K562 (cell line): ENCODE results near the gene RPH3AL. TPM values are rescaled to one million over a fixed set of nuclear protein-coding genes. Genes with fewer than 3 reads are reported as not detected.
A peak's percentile ranks its signal among the peaks of the same experiment; 100 is the strongest.

Experiments used
- ATAC-seq: fragments of 200-7000 bp; cut with Tn5 transposase; 3 replicates; pipeline ENCODE4 v1.9.1; 2020; ENCODE audit warnings: moderate library complexity
- BruUV-seq: library from RNA; stranded (reverse); fragments of 400-500 nt; replicated peaks from 2 replicates; lab custom pipeline; 2021; lab: Mats Ljungman, UMichigan
- CTCF ChIA-PET: fragments of 300-600 bp; formaldehyde crosslinking; extraction: SDS; loops from one replicate; lab custom pipeline; 2021; ENCODE audit warnings: low intra/inter-chr PET ratio; lab: Yijun Ruan, JAX
- POLR2A ChIA-PET: fragments of 300-600, 350-650 bp; sonication (Branson Sonifier 250); formaldehyde crosslinking; extraction: SDS; loops from one replicate; lab custom pipeline; 2021; ENCODE audit warnings: antibody characterized with exemption, inconsistent platforms; lab: Yijun Ruan, JAX
- DNase-seq, 4 experiments: peaks; one replicate each; pipeline versions ENCODE4 v3.0.0 to v3.0.0-alpha.2; 2011 to 2018; ENCODE audit warnings: low spot score in 3 of 4, mixed read lengths in 3 of 4; ENCODE audit errors: extremely low read depth in 1 of 4
- FAIRE-seq: peaks from 2 replicates; lab custom pipeline; 2011; peaks lifted over from hg19 to GRCh38; lab: Jason Lieb, UNC
- H2AFZ ChIP-seq: 2 replicates; pipeline ENCODE4 v1.6.0; 2011; ENCODE audit warnings: low read depth, low read length, control low read depth, inconsistent platforms
- H3K27ac ChIP-seq: fragments of 200-600 bp; 3 replicates; pipeline ENCODE4 v1.8.0; 2011; ENCODE audit warnings: low read depth, mild to moderate bottlenecking, control low read depth, inconsistent platforms, low read length, moderate library complexity, mixed read lengths; ENCODE audit errors: extremely low read depth
- H3K27me3 ChIP-seq, 2 experiments: fragments of 300-600 bp in 1 of 2; 2 replicates in 1 of 2; 3 replicates in 1 of 2; pipeline versions ENCODE4 v1.6.0 to v1.8.0; 2011; ENCODE audit warnings: inconsistent platforms in 2 of 2, low read length in 2 of 2, mild to moderate bottlenecking in 1 of 2, mixed read lengths in 1 of 2, moderate library complexity in 1 of 2; ENCODE audit not compliant: control insufficient read depth in 2 of 2, insufficient read depth in 2 of 2
- H3K36me3 ChIP-seq: fragments of 300-600 bp; 3 replicates; pipeline ENCODE4 v1.8.0; 2011; ENCODE audit warnings: mild to moderate bottlenecking, low read length, inconsistent platforms; ENCODE audit not compliant: control insufficient read depth, insufficient read depth
- H3K4me1 ChIP-seq, 2 experiments: fragments of 200-600 bp in 1 of 2; replicated peaks in 1 of 2; 2 replicates in 1 of 2; 3 replicates in 1 of 2; pipeline versions ENCODE4 v1.5.1 to v1.8.0; 2011; ENCODE audit warnings: inconsistent platforms in 2 of 2, low read length in 2 of 2, mild to moderate bottlenecking in 1 of 2, mixed read lengths in 1 of 2, moderate library complexity in 1 of 2; ENCODE audit not compliant: control insufficient read depth in 2 of 2, insufficient read depth in 2 of 2
- H3K4me2 ChIP-seq: 2 replicates; pipeline ENCODE4 v1.6.1; 2011; ENCODE audit warnings: low read length, control low read depth, inconsistent platforms, mixed read lengths; ENCODE audit not compliant: insufficient read depth
- H3K4me3 ChIP-seq: fragments of 200-600 bp; sonication (generic), shearing (Covaris generic); 2 replicates; pipeline ENCODE4 v1.5.1; 2016; ENCODE audit warnings: control low read depth, inconsistent platforms
- H3K79me2 ChIP-seq: fragments of 200-600 bp; 3 replicates; pipeline ENCODE4 v1.8.0; 2011; ENCODE audit warnings: low read length, inconsistent platforms; ENCODE audit not compliant: control insufficient read depth, insufficient read depth
- H3K9ac ChIP-seq, 2 experiments: 2 replicates each; pipeline versions ENCODE4 v1.6.0 to v1.6.1; 2011; ENCODE audit warnings: low read depth in 2 of 2, low read length in 2 of 2, control low read depth in 1 of 2, inconsistent platforms in 1 of 2, mild to moderate bottlenecking in 1 of 2, mixed read lengths in 1 of 2; ENCODE audit not compliant: insufficient read depth in 1 of 2
- H3K9me1 ChIP-seq: one replicate; pipeline ENCODE4 v1.6.0; 2011; ENCODE audit warnings: inconsistent platforms, mild to moderate bottlenecking, low read length, moderate library complexity; ENCODE audit not compliant: control insufficient read depth, insufficient read depth
- H3K9me3 ChIP-seq: replicated peaks from 2 replicates; pipeline ENCODE4 v1.5.1; 2011; ENCODE audit warnings: low read depth, low read length, inconsistent platforms; ENCODE audit not compliant: control insufficient read depth, insufficient read depth
- H4K20me1 ChIP-seq: replicated peaks from 2 replicates; pipeline ENCODE4 v1.6.1; 2011; ENCODE audit warnings: low read length, inconsistent platforms, mixed read lengths; ENCODE audit not compliant: control insufficient read depth, insufficient read depth
- BHLHE40 ChIP-seq: IDR thresholded peaks from 2 replicates; pipeline ENCODE4 v1.6.1; 2011; ENCODE audit warnings: low read length, improper control_type of control experiment
- GTF2F1 ChIP-seq: IDR thresholded peaks from 2 replicates; pipeline ENCODE4 v1.6.1; 2011; ENCODE audit warnings: low read depth, low read length, improper control_type of control experiment
- MEIS2 ChIP-seq: fragments of 450-650 bp; IDR thresholded peaks from 2 replicates; pipeline ENCODE4 v1.6.1; 2014; ENCODE audit warnings: mild to moderate bottlenecking; ENCODE audit not compliant: partially characterized antibody
- PBX2 ChIP-seq, 2 experiments: IDR thresholded peaks in 1 of 2; conservative IDR thresholded peaks in 1 of 2; 2 replicates each; pipeline ENCODE4 v1.6.1; 2016; ENCODE audit warnings: low read depth in 2 of 2, mild to moderate bottlenecking in 1 of 2, missing compliant biosample characterization in 1 of 2, missing genetic modification characterization in 1 of 2, moderate library complexity in 1 of 2
- SETDB1 ChIP-seq: IDR thresholded peaks from one replicate; pipeline ENCODE4 v1.6.1; 2012; ENCODE audit warnings: low read length, control low read depth, inconsistent platforms
- SNIP1 ChIP-seq: fragments of 450-650 bp; IDR thresholded peaks from 2 replicates; pipeline ENCODE4 v1.7.1; 2017; ENCODE audit warnings: low read depth, mild to moderate bottlenecking
- ZC3H11A ChIP-seq: IDR thresholded peaks from 2 replicates; pipeline ENCODE4 v1.6.1; 2012; ENCODE audit warnings: low read depth, low read length, improper control_type of control experiment
- ZNF197 ChIP-seq: fragments of 200-800 bp; sonication (Bioruptor generic); IDR thresholded peaks from 2 replicates; pipeline ENCODE4 v1.6.1; 2016; ENCODE audit warnings: low read depth, missing genetic modification characterization, missing compliant biosample characterization
- ZNF780A ChIP-seq: fragments of 250-450 bp; sonication (Bioruptor Pico); IDR thresholded peaks from 2 replicates; pipeline ENCODE4 v1.5.0; 2021; ENCODE audit warnings: mild to moderate bottlenecking
- WGBS: fragments of 100-300 bp; shearing (Covaris generic); methylation state at CpG from one replicate; pipeline ENCODE4 v1.1.6; 2016; ENCODE audit warnings: low coverage, mixed read lengths; ENCODE audit not compliant: insufficient coverage; ENCODE audit errors: missing lambda C conversion rate; 5-methylcytosine and 5-hydroxymethylcytosine counted together
- in situ Hi-C: fragments of 300-500 bp; cut with MboI; formaldehyde crosslinking; loops from 4 replicates; pipeline ENCODE4 v1.15.0; 2018; ENCODE audit warnings: inconsistent platforms, mixed read lengths
- intact Hi-C: fragments of 100-400 bp; cut with micrococcal nuclease; formaldehyde crosslinking; loops from 2 replicates; pipeline ENCODE4 v1.14.2; 2022
- polyA plus RNA-seq, 8 experiments: library from polyadenylated mRNA; depleted of rRNA in 4 of 8; stranded (reverse) in 5 of 8; unstranded in 3 of 8; fragments of >200 nt; fragmentation: Nextera tagmentation in 2 of 8; fragmentation: Illumina TruSeq in 1 of 8; extraction: Ambion mirVana in 2 of 8; extraction: Trizol in 1 of 8; gene quantifications; 2 replicates each; pipeline versions ENCODE4 v1.2.1 to v1.2.3, GENCODE V29; 2011 to 2014; ENCODE audit warnings: inconsistent platforms in 1 of 8, missing spikeins in 1 of 8
- total RNA-seq, 7 experiments: library from RNA; depleted of rRNA in 6 of 7; stranded (reverse); fragments of >200 nt in 6 of 7; fragmentation: Illumina TruSeq in 2 of 7; extraction: Trizol in 2 of 7; gene quantifications; 2 replicates each; pipeline versions ENCODE4 v1.2.1 to v1.2.3, GENCODE V29; 2011 to 2021; ENCODE audit warnings: low replicate concordance in 1 of 7

The RPH3AL gene
- total and polyA plus RNA-seq, 9 of the 15 experiments (the other 6 are each of a cell fraction or from before 2014, with no cell fraction given), result 0.18 to 1.7 (median 0.39) TPM

DNA sequence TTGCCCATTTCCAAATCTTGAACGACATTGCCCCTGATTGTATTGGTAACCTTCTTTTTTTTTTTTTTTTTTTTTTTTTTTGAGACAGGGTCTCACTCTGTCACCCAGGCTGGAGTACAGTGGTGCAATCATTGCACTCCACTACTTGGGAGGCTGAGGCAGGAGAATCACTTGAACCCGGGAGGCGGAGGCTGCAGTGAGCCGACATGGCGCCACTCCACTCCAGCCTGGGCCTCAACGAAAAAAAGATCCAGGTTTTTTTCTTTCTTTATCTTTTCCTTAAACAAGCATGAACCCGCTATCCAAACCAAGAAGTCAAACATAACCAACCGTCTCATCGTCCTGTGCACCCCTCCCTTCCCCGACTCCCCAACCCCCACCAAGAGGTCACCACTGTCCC, 47.6 kb upstream of the RPH3AL start:
- in situ Hi-C loops, result no loop called here
- BruUV-seq, result no TSS peak

DNA sequence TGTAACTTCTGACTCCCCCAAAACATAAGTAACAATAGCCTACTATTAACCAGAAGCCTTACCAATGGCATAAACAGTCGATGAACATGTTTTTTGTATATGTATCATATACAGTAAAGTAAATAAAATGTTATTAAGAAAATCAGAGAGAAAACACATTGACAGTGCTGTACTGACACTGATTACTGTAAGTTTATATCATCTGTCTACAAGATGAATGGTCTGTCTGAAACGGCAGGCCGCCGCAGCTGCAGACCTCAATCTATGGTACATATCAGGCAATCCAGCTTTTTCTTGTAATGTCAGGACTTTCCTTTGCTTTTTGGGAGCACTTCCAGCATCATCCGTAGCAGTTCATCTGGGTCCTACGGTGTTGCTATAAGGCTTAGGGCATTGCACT, 44.2 kb upstream of the RPH3AL start:
- H3K27me3 ChIP-seq, result peaks cover under 1 to 21% of the 10 kb centered on the region in 2 experiments; a peak in 3 of 5 replicates
- intact Hi-C loops, result no loop called here
- no peak overlapping the region for H3K4me2 ChIP-seq
- WGBS, result 19% methylated on average over 6 of the region's 6 CpGs
- no peak overlapping the region for H3K4me3 ChIP-seq
- no peaks in the 10 kb centered on the region for H3K9me3 ChIP-seq
- H3K4me1 ChIP-seq, result peaks cover 0 to 4% of the 10 kb centered on the region in 2 experiments; a peak in 1 of 5 replicates
- DNase-seq (no peak), ATAC-seq (no peak), FAIRE-seq (no peak)
- H3K36me3 ChIP-seq, result no peaks in the 10 kb centered on the region
- in situ Hi-C loops, result no loop called here
- no peaks in the 10 kb centered on the region for H4K20me1 ChIP-seq
- TF ChIP-seq MEIS2 (peak; percentile 72), PBX2 (CRISPR knock-in tag; IDR thresholded peaks at IDR 0.05; ENCODE audit: low read depth) (no peak), PBX2 (tag; conservative IDR thresholded peaks at IDR 0.05; ENCODE audit: low read depth) (peak; percentile 57; the same call in 1 of the 2 replicates), ZNF780A (CRISPR knock-in tag) (no peak)
- H3K27ac ChIP-seq, result no peak overlapping the region
- no TSS peak for BruUV-seq
- no peak overlapping the region for H3K9ac ChIP-seq
- ChIA-PET POLR2A (no interaction called here), CTCF (no interaction called here)
- no peaks in the 10 kb centered on the region for H3K9me1 ChIP-seq
- no peaks in the 10 kb centered on the region for H3K79me2 ChIP-seq
- H2AFZ ChIP-seq, result no peak overlapping the region

More for the DNA sequence above, 47.6 kb upstream of the RPH3AL start:
- Histone ChIP-seq H3K4me3 (no peak overlapping the region), H3K9me3 (no peaks in the 10 kb centered on the region), H4K20me1 (no peaks in the 10 kb centered on the region), H3K79me2 (no peaks in the 10 kb centered on the region), H3K27me3 (peaks cover 0 to 22% of the 10 kb centered on the region in 2 experiments; a peak in 3 of 5 replicates), H2AFZ (no peak overlapping the region), H3K9ac (no peak overlapping the region), H3K27ac (no peak overlapping the region), H3K36me3 (no peaks in the 10 kb centered on the region), H3K4me1 (no peaks in the 10 kb centered on the region), H3K9me1 (no peaks in the 10 kb centered on the region)
- intact Hi-C loops, result no loop called here
- ATAC-seq, result no peak
- no peak for DNase-seq
- WGBS, result 0% methylated on average over 4 of the region's 10 CpGs
- no peak for FAIRE-seq
- POLR2A ChIA-PET, result no interaction called here
- CTCF ChIA-PET, result no interaction called here
- TF ChIP-seq ZNF197 (CRISPR knock-in tag) (no peak), ZC3H11A (no peak), GTF2F1 (no peak), BHLHE40 (no peak), SNIP1 (no peak), SETDB1 (no peak)
- TF ChIP-seq, all 486 proteins: peak for 0
- no peak overlapping the region for H3K4me2 ChIP-seq
